Measurements from ENCODE around the gene FBXW8.

- TF ChIP-seq CTCF (IDR thresholded peaks at IDR 0.05; ENCODE audit: extremely low read depth in 1 of 2, insufficient read depth in 1 of 2, low read depth in 1 of 2, low read length in 2 of 2) (no peak), MAX (IDR thresholded peaks at IDR 0.05; ENCODE audit: insufficient read depth, insufficient read length) (no peak), POLR2A (IDR thresholded peaks at IDR 0.05; ENCODE audit: low read depth, low read length) (no peak), GATA2 (IDR thresholded peaks at IDR 0.05; ENCODE audit: insufficient read depth, insufficient read length, low read depth, low read length) (no peak), JUN (IDR thresholded peaks at IDR 0.05; ENCODE audit: borderline replicate concordance, insufficient read depth, insufficient read length, low read depth) (no peak), FOS (IDR thresholded peaks at IDR 0.05; ENCODE audit: borderline replicate concordance, insufficient read depth, low read length) (no peak), POLR2AphosphoS5 (IDR thresholded peaks at IDR 0.05; ENCODE audit: insufficient read depth, low read depth, low read length) (no peak), EZH2 (IDR thresholded peaks at IDR 0.05; ENCODE audit: borderline replicate concordance, low read depth, low read length, severe bottlenecking) (no peak), MYC (IDR thresholded peaks at IDR 0.05; ENCODE audit: low read depth, low read length) (no peak)
Observed at GRCh38 chr12:117047810-117048584, 137.2 kb downstream of the FBXW8 start.

All from endothelial cell of umbilical vein (primary cell).